IPS-15b (cell line): ENCODE measurements around the gene HPS4.

Experiments
- H3K27me3 ChIP-seq: one replicate; pipeline ENCODE4 v1.6.1; 2013; ENCODE audit warnings: low read length; ENCODE audit not compliant: control insufficient read depth, insufficient read depth
- H3K36me3 ChIP-seq: one replicate; pipeline ENCODE4 v1.6.1; 2013; ENCODE audit warnings: low read length; ENCODE audit not compliant: control insufficient read depth, insufficient read depth
- H3K4me1 ChIP-seq: one replicate; pipeline ENCODE4 v1.6.1; 2013; ENCODE audit warnings: mild to moderate bottlenecking, low read length; ENCODE audit not compliant: control insufficient read depth, insufficient read depth
- H3K4me3 ChIP-seq: one replicate; pipeline ENCODE4 v1.5.1; 2013; ENCODE audit warnings: low read depth, low read length
- H3K9ac ChIP-seq: one replicate; pipeline ENCODE4 v1.6.1; 2013; ENCODE audit warnings: low read depth, mild to moderate bottlenecking, low read length
- H3K9me3 ChIP-seq: one replicate; pipeline ENCODE4 v1.6.1; 2013; ENCODE audit warnings: mild to moderate bottlenecking, low read length; ENCODE audit not compliant: control insufficient read depth, insufficient read depth

The HPS4 gene

GRCh38 chr22:26515931-26516330, 32.3 kb upstream of the HPS4 start:
- Histone ChIP-seq H3K27me3 (no peaks in the 10 kb centered on the region), H3K9ac (no peak overlapping the region), H3K36me3 (no peaks in the 10 kb centered on the region), H3K4me3 (no peak overlapping the region), H3K4me1 (peaks cover 7% of the 10 kb centered on the region), H3K9me3 (no peaks in the 10 kb centered on the region)

GRCh38 chr22:26514419-26515161, 31.0 kb upstream of the HPS4 start:
- H3K9me3 ChIP-seq = no peaks in the 10 kb centered on the region
- no peak overlapping the region for H3K4me3 ChIP-seq
- no peaks in the 10 kb centered on the region for H3K27me3 ChIP-seq
- peaks cover 7% of the 10 kb centered on the region for H3K4me1 ChIP-seq
- H3K36me3 ChIP-seq = peaks cover 8% of the 10 kb centered on the region
- H3K9ac ChIP-seq = no peak overlapping the region

GRCh38 chr22:26513838-26514237, 30.3 kb upstream of the HPS4 start:
- Histone ChIP-seq H3K9me3 (no peaks in the 10 kb centered on the region), H3K36me3 (peaks cover 13% of the 10 kb centered on the region), H3K4me1 (peaks cover 7% of the 10 kb centered on the region), H3K4me3 (no peak overlapping the region), H3K27me3 (no peaks in the 10 kb centered on the region), H3K9ac (no peak overlapping the region)

- Histone ChIP-seq H3K4me1 (peaks cover 7% of the 10 kb centered on the region), H3K27me3 (no peaks in the 10 kb centered on the region), H3K4me3 (peak within 1 kb of the TSS; percentile 88), H3K36me3 (peaks cover 22% of the 10 kb centered on the region), H3K9ac (peak within 1 kb of the TSS; percentile 42), H3K9me3 (no peaks in the 10 kb centered on the region)
Observed at GRCh38 chr22:26512149-26512793, 28.7 kb upstream of the HPS4 start, which contains the start of gene TFIP11. Gene TFIP11 (minus strand): TSS chr22:26512473. CDS start chr22:26510272, 2,201 bp downstream.

GRCh38 chr22:26508148-26508547, 24.6 kb upstream of the HPS4 start:
- no peaks in the 10 kb centered on the region for H3K9me3 ChIP-seq
- peaks cover 8% of the 10 kb centered on the region for H3K4me1 ChIP-seq

GRCh38 chr22:26503758-26504157, 20.2 kb upstream of the HPS4 start:
- Histone ChIP-seq H3K36me3 (peaks cover 52% of the 10 kb centered on the region), H3K9ac (no peak overlapping the region), H3K4me1 (peaks cover 3% of the 10 kb centered on the region)

More at GRCh38 chr22:26508148-26508547, 24.6 kb upstream of the HPS4 start:
- no peaks in the 10 kb centered on the region for H3K27me3 ChIP-seq
- H3K36me3 ChIP-seq = peaks cover 41% of the 10 kb centered on the region
- no peak overlapping the region for H3K9ac ChIP-seq
- no peak overlapping the region for H3K4me3 ChIP-seq

GRCh38 chr22:26502688-26503561, 19.3 kb upstream of the HPS4 start:
- H3K36me3 ChIP-seq = peaks cover 50% of the 10 kb centered on the region
- H3K27me3 ChIP-seq = no peaks in the 10 kb centered on the region
- no peak overlapping the region for H3K9ac ChIP-seq
- H3K4me3 ChIP-seq = no peak overlapping the region
- H3K9me3 ChIP-seq = no peaks in the 10 kb centered on the region
- H3K4me1 ChIP-seq = peaks cover 3% of the 10 kb centered on the region

More at GRCh38 chr22:26503758-26504157, 20.2 kb upstream of the HPS4 start:
- Histone ChIP-seq H3K27me3 (no peaks in the 10 kb centered on the region), H3K4me3 (no peak overlapping the region), H3K9me3 (no peaks in the 10 kb centered on the region)

- Histone ChIP-seq H3K36me3 (peaks cover 52% of the 10 kb centered on the region), H3K9ac (no peak overlapping the region), H3K4me1 (peaks cover 3% of the 10 kb centered on the region)
Observed at GRCh38 chr22:26501996-26502395, 18.4 kb upstream of the HPS4 start.

GRCh38 chr22:26499188-26499703, 15.7 kb upstream of the HPS4 start:
- Histone ChIP-seq H3K36me3 (peaks cover 56% of the 10 kb centered on the region), H3K27me3 (no peaks in the 10 kb centered on the region), H3K9me3 (no peaks in the 10 kb centered on the region), H3K9ac (no peak overlapping the region), H3K4me3 (no peak overlapping the region), H3K4me1 (peaks cover 3% of the 10 kb centered on the region)

More at GRCh38 chr22:26501996-26502395, 18.4 kb upstream of the HPS4 start:
- Histone ChIP-seq H3K27me3 (no peaks in the 10 kb centered on the region), H3K9me3 (no peaks in the 10 kb centered on the region), H3K4me3 (no peak overlapping the region)

- no peak overlapping the region for H3K4me3 ChIP-seq
- no peaks in the 10 kb centered on the region for H3K27me3 ChIP-seq
- no peak overlapping the region for H3K9ac ChIP-seq
- H3K4me1 ChIP-seq = no peaks in the 10 kb centered on the region
- H3K9me3 ChIP-seq = no peaks in the 10 kb centered on the region
- H3K36me3 ChIP-seq = peaks cover 61% of the 10 kb centered on the region
Observed at GRCh38 chr22:26496456-26496855, 12.9 kb upstream of the HPS4 start.

- Histone ChIP-seq H3K36me3 (peaks cover 62% of the 10 kb centered on the region), H3K27me3 (no peaks in the 10 kb centered on the region), H3K4me1 (no peaks in the 10 kb centered on the region)
Observed at GRCh38 chr22:26494506-26494905, 10.9 kb upstream of the HPS4 start.

More at GRCh38 chr22:26494506-26494905, 10.9 kb upstream of the HPS4 start:
- Histone ChIP-seq H3K9me3 (no peaks in the 10 kb centered on the region), H3K4me3 (no peak overlapping the region), H3K9ac (no peak overlapping the region)
